HCT116 (cell line): ENCODE results near the gene SHISA6. TPM values are rescaled to one million over a fixed set of nuclear protein-coding genes. Genes with fewer than 3 reads are reported as not detected.

Experiments used
- ATAC-seq: fragments of 200-7000 bp; cut with Tn5 transposase; 2 replicates; pipeline ENCODE4 v1.9.1; 2020; ENCODE audit warnings: mild to moderate bottlenecking, moderate library complexity
- BruUV-seq: library from RNA; stranded (reverse); fragments of 400-500 nt; replicated peaks from 2 replicates; lab custom pipeline; 2021; lab: Mats Ljungman, UMichigan
- CTCF ChIA-PET: fragments of 300-600 bp; sonication (Branson Sonifier 250); formaldehyde crosslinking; loops from one replicate; lab custom pipeline; 2021; ENCODE audit warnings: antibody characterized with exemption; lab: Charles Lee
- POLR2A ChIA-PET: fragments of 300-600, 350-600 bp; sonication (Branson Sonifier 250); formaldehyde crosslinking; loops from one replicate; lab custom pipeline; 2021; ENCODE audit warnings: antibody characterized with exemption; lab: Charles Lee
- RAD21 ChIA-PET, 2 experiments: fragments of 300-600 bp; sonication (Branson Sonifier 250); formaldehyde crosslinking; loops; one replicate each; lab custom pipeline; 2023; ENCODE audit warnings: low total read pairs in 2 of 2; ENCODE audit not compliant: uncharacterized antibody in 2 of 2, unreplicated experiment in 2 of 2, low non-redundant PET in 1 of 2; lab: Charles Lee
- DNase-seq: peaks from one replicate; pipeline ENCODE4 v3.0.0-alpha.2; 2010; ENCODE audit warnings: low read depth, low spot score
- H2AFZ ChIP-seq: fragments of 200-600 bp; shearing (Covaris generic), sonication (generic); 2 replicates; pipeline ENCODE4 v1.6.1; 2017; ENCODE audit warnings: low read depth, mixed run types, mixed read lengths, antibody characterized with exemption, low read length; ENCODE audit not compliant: poor library complexity, severe bottlenecking
- H3K27ac ChIP-seq: 2 replicates; pipeline ENCODE4 v1.5.1; 2012; ENCODE audit warnings: low read depth, low read length
- H3K27me3 ChIP-seq: fragments of 200-600 bp; sonication (generic); 2 replicates; pipeline ENCODE4 v1.6.1; 2016; ENCODE audit warnings: mixed run types, low read length, mixed read lengths; ENCODE audit not compliant: insufficient read depth
- H3K36me3 ChIP-seq, 2 experiments: fragments of 200-500 bp in 1 of 2; fragments of 200-600 bp in 1 of 2; sonication (Bioruptor generic) in 1 of 2; sonication (generic) in 1 of 2; 2 replicates each; pipeline versions ENCODE4 v1.5.1 to v1.6.1; 2014 to 2016; ENCODE audit warnings: low read length in 2 of 2, inconsistent platforms in 1 of 2, mixed read lengths in 1 of 2, mixed run types in 1 of 2; ENCODE audit not compliant: insufficient read depth in 2 of 2, control insufficient read depth in 1 of 2
- H3K4me1 ChIP-seq, 2 experiments: fragments of 200-600 bp in 1 of 2; sonication (generic) in 1 of 2; 2 replicates each; pipeline versions ENCODE4 v1.5.1 to v1.6.1; 2012 to 2017; ENCODE audit warnings: low read length in 2 of 2, inconsistent platforms in 1 of 2, mild to moderate bottlenecking in 1 of 2, mixed read lengths in 1 of 2, mixed run types in 1 of 2, moderate library complexity in 1 of 2; ENCODE audit not compliant: insufficient read depth in 2 of 2, control insufficient read depth in 1 of 2
- H3K4me2 ChIP-seq: fragments of 200-600 bp; sonication (generic); 2 replicates; pipeline ENCODE4 v1.6.1; 2017; ENCODE audit warnings: mixed run types, low read length, mixed read lengths
- H3K4me3 ChIP-seq, 2 experiments: fragments of 200-600 bp in 1 of 2; sonication (generic) in 1 of 2; replicated peaks in 1 of 2; 2 replicates each; pipeline ENCODE4 v1.5.1; 2011 to 2016; ENCODE audit warnings: low read length in 2 of 2, control low read depth in 1 of 2, low read depth in 1 of 2, mild to moderate bottlenecking in 1 of 2, mixed read lengths in 1 of 2, mixed run types in 1 of 2
- H3K79me2 ChIP-seq: fragments of 200-600 bp; sonication (generic); 2 replicates; pipeline ENCODE4 v1.6.1; 2017; ENCODE audit warnings: mild to moderate bottlenecking, mixed run types, low read length, moderate library complexity, mixed read lengths; ENCODE audit not compliant: insufficient read depth
- H3K9ac ChIP-seq: fragments of 200-600 bp; sonication (generic); 2 replicates; pipeline ENCODE4 v1.6.1; 2016; ENCODE audit warnings: low read length, mixed read lengths
- H3K9me2 ChIP-seq: fragments of 200-600 bp; sonication (generic), shearing (Covaris generic); 2 replicates; pipeline ENCODE4 v1.6.1; 2017; ENCODE audit warnings: mixed run types, mild to moderate bottlenecking, moderate library complexity; ENCODE audit not compliant: insufficient read depth
- H3K9me3 ChIP-seq, 2 experiments: fragments of 200-500 bp in 1 of 2; fragments of 200-600 bp in 1 of 2; sonication (Bioruptor generic) in 1 of 2; sonication (generic) in 1 of 2; 2 replicates each; pipeline ENCODE4 v1.6.1; 2014 to 2017; ENCODE audit warnings: low read length in 2 of 2, mixed read lengths in 2 of 2, inconsistent platforms in 1 of 2, low read depth in 1 of 2, mild to moderate bottlenecking in 1 of 2, mixed run types in 1 of 2, moderate library complexity in 1 of 2; ENCODE audit not compliant: control insufficient read depth in 1 of 2, insufficient read depth in 1 of 2
- H4K20me1 ChIP-seq: fragments of 200-600 bp; sonication (generic), shearing (Covaris generic); 2 replicates; pipeline ENCODE4 v1.6.1; 2017; ENCODE audit warnings: mixed run types, mild to moderate bottlenecking, moderate library complexity; ENCODE audit not compliant: insufficient read depth
- ATF3 ChIP-seq: IDR thresholded peaks from 2 replicates; pipeline ENCODE4 v1.6.1; 2012
- CBX3 ChIP-seq: IDR thresholded peaks from 2 replicates; pipeline ENCODE4 v1.6.1; 2012; ENCODE audit warnings: low read depth
- CTCF ChIP-seq, 3 experiments: fragments of 200-600 bp in 1 of 3; sonication (generic) in 1 of 3; IDR thresholded peaks in 2 of 3; conservative IDR thresholded peaks in 1 of 3; 2 replicates each; pipeline ENCODE4 v1.5.1; 2012 to 2017; ENCODE audit warnings: low read depth in 2 of 3, low read length in 2 of 3, antibody characterized with exemption in 1 of 3, borderline replicate concordance in 1 of 3, control low read depth in 1 of 3, mild to moderate bottlenecking in 1 of 3, mixed read lengths in 1 of 3, mixed run types in 1 of 3, moderate library complexity in 1 of 3; ENCODE audit not compliant: insufficient read depth in 1 of 3
- EGR1 ChIP-seq: IDR thresholded peaks from 2 replicates; pipeline ENCODE4 v1.6.1; 2012; ENCODE audit warnings: low read depth
- ELF1 ChIP-seq: IDR thresholded peaks from 2 replicates; pipeline ENCODE4 v1.6.1; 2012; ENCODE audit warnings: low read depth, borderline replicate concordance
- EZH2 ChIP-seq: fragments of 200-600 bp; sonication (generic); IDR thresholded peaks from 2 replicates; pipeline ENCODE4 v1.6.1; 2017; ENCODE audit warnings: antibody characterized with exemption, mixed run types
- FOSL1 ChIP-seq: IDR thresholded peaks from 2 replicates; pipeline ENCODE4 v1.6.1; 2012; ENCODE audit warnings: low read depth
- JUND ChIP-seq: IDR thresholded peaks from 2 replicates; pipeline ENCODE4 v1.6.1; 2012
- MAX ChIP-seq: IDR thresholded peaks from 2 replicates; pipeline ENCODE4 v1.6.1; 2012
- RAD21 ChIP-seq: IDR thresholded peaks from 2 replicates; pipeline ENCODE4 v1.6.1; 2012; ENCODE audit warnings: low read depth, mild to moderate bottlenecking
- SIN3A ChIP-seq: IDR thresholded peaks from 2 replicates; pipeline ENCODE4 v1.6.1; 2012; ENCODE audit warnings: low read depth
- SP1 ChIP-seq: IDR thresholded peaks from 2 replicates; pipeline ENCODE4 v1.6.1; 2012; ENCODE audit warnings: low read depth
- TCF7L2 ChIP-seq: IDR thresholded peaks from 2 replicates; pipeline ENCODE4 v1.7.0; 2011; ENCODE audit warnings: borderline replicate concordance, inconsistent platforms; ENCODE audit not compliant: insufficient read depth, insufficient read length; ENCODE audit errors: extremely low read depth
- ZBTB33 ChIP-seq: IDR thresholded peaks from 2 replicates; pipeline ENCODE4 v1.6.1; 2011; ENCODE audit warnings: mild to moderate bottlenecking, low read length, moderate library complexity; ENCODE audit not compliant: insufficient replicate concordance; ENCODE audit errors: extremely low read depth
- ZNF274 ChIP-seq: fragments of 200-500 bp; sonication (Bioruptor generic); IDR thresholded peaks from 2 replicates; pipeline ENCODE4 v1.6.1; 2014; ENCODE audit warnings: mild to moderate bottlenecking, low read depth, low read length, inconsistent platforms
- intact Hi-C: fragments of 100-400 bp; cut with micrococcal nuclease; formaldehyde crosslinking; loops from 2 replicates; pipeline ENCODE4 v1.10.0; 2022
- total RNA-seq: library from RNA; stranded (reverse); gene quantifications from one replicate; pipeline ENCODE4 v1.2.1, GENCODE V29; 2021; ENCODE audit not compliant: unreplicated experiment

Gene SHISA6
- total RNA-seq, 1 experiment from 2014 or later: not detected

- BruUV-seq: no TSS peak
- CTCF ChIA-PET: no interaction called here
- RAD21 ChIA-PET: no interaction called here
Measured at GRCh38 chr17:11380761-11381160, 139.7 kb downstream of the SHISA6 start.

GRCh38 chr17:11383157-11383556, 142.1 kb downstream of the SHISA6 start:
- no peak overlapping the region for H2AFZ ChIP-seq
- RAD21 ChIA-PET: no interaction called here
- TF ChIP-seq SIN3A (no peak), ZNF274 (no peak), ATF3 (no peak), MAX (no peak), JUND (no peak), CBX3 (no peak), FOSL1 (no peak), ZBTB33 (no peak), RAD21 (no peak), EGR1 (no peak), TCF7L2 (no peak)

More at GRCh38 chr17:11380761-11381160, 139.7 kb downstream of the SHISA6 start:
- DNase-seq: no peak
- Histone ChIP-seq H3K4me3 (no peak overlapping the region), H3K36me3 (no peaks in the 10 kb centered on the region), H3K27me3 (no peaks in the 10 kb centered on the region), H3K9me3 (peaks cover 3 to 33% of the 10 kb centered on the region in 2 experiments; a peak in 1 of 4 replicates), H3K4me2 (no peak overlapping the region), H3K9me2 (no peaks in the 10 kb centered on the region), H2AFZ (no peak overlapping the region), H4K20me1 (no peaks in the 10 kb centered on the region), H3K4me1 (no peaks in the 10 kb centered on the region), H3K9ac (no peak overlapping the region), H3K79me2 (no peaks in the 10 kb centered on the region), H3K27ac (no peak overlapping the region)
- TF ChIP-seq EZH2 (no peak), CTCF (IDR thresholded peaks at IDR 0.05 in 2 of 3, conservative IDR thresholded peaks at IDR 0.05 in 1 of 3; ENCODE audit: borderline replicate concordance in 1 of 3, insufficient read depth in 1 of 3, low read depth in 2 of 3, low read length in 2 of 3) (no peak), SP1 (no peak), ELF1 (no peak)
- ATAC-seq: no peak
- POLR2A ChIA-PET: no interaction called here
- intact Hi-C loops: no loop called here

More at GRCh38 chr17:11383157-11383556, 142.1 kb downstream of the SHISA6 start:
- Histone ChIP-seq H3K27ac (no peak overlapping the region), H3K36me3 (no peaks in the 10 kb centered on the region), H3K27me3 (no peaks in the 10 kb centered on the region), H3K4me3 (no peak overlapping the region), H3K9me2 (no peaks in the 10 kb centered on the region), H3K4me1 (no peaks in the 10 kb centered on the region), H3K9me3 (peaks cover 3 to 37% of the 10 kb centered on the region in 2 experiments; a peak in 1 of 4 replicates), H4K20me1 (no peaks in the 10 kb centered on the region), H3K4me2 (no peak overlapping the region), H3K79me2 (no peaks in the 10 kb centered on the region), H3K9ac (no peak overlapping the region)
- no TSS peak for BruUV-seq
- DNase-seq: no peak
- no peak for ATAC-seq
- intact Hi-C loops: no loop called here
- ChIA-PET CTCF (no interaction called here), POLR2A (no interaction called here)
